ENCODE results near the gene PSMG4.

The PSMG4 gene

DNA sequence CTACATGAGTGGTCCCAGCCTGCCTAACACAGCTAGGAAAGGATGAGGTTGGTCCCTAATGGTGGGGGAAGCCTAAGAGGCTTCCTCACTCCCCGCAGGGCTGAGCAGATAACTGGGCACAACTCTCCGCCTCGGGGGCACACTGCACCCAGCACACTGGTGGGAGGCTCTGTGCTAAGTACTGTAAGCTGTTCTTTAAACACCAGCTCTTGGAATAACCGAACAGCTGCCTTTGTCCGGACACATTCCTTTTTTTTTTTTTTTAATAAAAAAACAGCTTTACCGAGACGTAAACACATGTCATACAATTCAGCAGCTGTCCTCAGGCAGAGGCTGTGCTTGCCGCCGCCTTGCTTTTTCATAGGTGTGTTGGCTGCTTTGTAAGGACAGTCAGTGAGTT lies 6.9 kb downstream of the PSMG4 start:
- peaks cover 3% of the 10 kb centered on the region for H3K4me1 ChIP-seq (ENCODE audit: low read depth, poor library complexity, severe bottlenecking)
- no peak overlapping the region for H3K9ac ChIP-seq
- H3K79me2 ChIP-seq (ENCODE audit: insufficient read depth, low read depth): peaks cover 49% of the 10 kb centered on the region
- no peaks in the 10 kb centered on the region for H3K27me3 ChIP-seq (ENCODE audit: insufficient read depth, low read depth)
- no peak overlapping the region for H3K27ac ChIP-seq
- no peaks in the 10 kb centered on the region for H4K20me1 ChIP-seq (ENCODE audit: insufficient read depth)
- no peak overlapping the region for H2AFZ ChIP-seq (ENCODE audit: low read depth)
- H3K4me2 ChIP-seq: no peak overlapping the region
- TF ChIP-seq, protein P1, sequence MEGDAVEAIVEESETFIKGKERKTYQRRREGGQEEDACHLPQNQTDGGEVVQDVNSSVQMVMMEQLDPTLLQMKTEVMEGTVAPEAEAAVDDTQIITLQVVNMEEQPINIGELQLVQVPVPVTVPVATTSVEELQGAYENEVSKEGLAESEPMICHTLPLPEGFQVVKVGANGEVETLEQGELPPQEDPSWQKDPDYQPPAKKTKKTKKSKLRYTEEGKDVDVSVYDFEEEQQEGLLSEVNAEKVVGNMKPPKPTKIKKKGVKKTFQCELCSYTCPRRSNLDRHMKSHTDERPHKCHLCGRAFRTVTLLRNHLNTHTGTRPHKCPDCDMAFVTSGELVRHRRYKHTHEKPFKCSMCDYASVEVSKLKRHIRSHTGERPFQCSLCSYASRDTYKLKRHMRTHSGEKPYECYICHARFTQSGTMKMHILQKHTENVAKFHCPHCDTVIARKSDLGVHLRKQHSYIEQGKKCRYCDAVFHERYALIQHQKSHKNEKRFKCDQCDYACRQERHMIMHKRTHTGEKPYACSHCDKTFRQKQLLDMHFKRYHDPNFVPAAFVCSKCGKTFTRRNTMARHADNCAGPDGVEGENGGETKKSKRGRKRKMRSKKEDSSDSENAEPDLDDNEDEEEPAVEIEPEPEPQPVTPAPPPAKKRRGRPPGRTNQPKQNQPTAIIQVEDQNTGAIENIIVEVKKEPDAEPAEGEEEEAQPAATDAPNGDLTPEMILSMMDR (conservative IDR thresholded peaks at IDR 0.05; ENCODE audit: low read depth, low read length): no peak
- no peak overlapping the region for H3K4me3 ChIP-seq (IDR thresholded peaks at IDR 0.05; ENCODE audit: insufficient read depth, low read depth, low read length)
- H3K36me3 ChIP-seq (ENCODE audit: insufficient read depth): no peaks in the 10 kb centered on the region

- Histone ChIP-seq H3K4me3 (IDR thresholded peaks at IDR 0.05; ENCODE audit: insufficient read depth, low read depth, low read length) (no peak overlapping the region), H3K27me3 (ENCODE audit: insufficient read depth, low read depth) (no peaks in the 10 kb centered on the region), H3K27ac (no peak overlapping the region), H2AFZ (ENCODE audit: low read depth) (no peak overlapping the region), H4K20me1 (ENCODE audit: insufficient read depth) (no peaks in the 10 kb centered on the region), H3K4me1 (ENCODE audit: low read depth, poor library complexity, severe bottlenecking) (no peaks in the 10 kb centered on the region), H3K9ac (no peak overlapping the region), H3K4me2 (no peak overlapping the region), H3K79me2 (ENCODE audit: insufficient read depth, low read depth) (peaks cover 44% of the 10 kb centered on the region), H3K36me3 (ENCODE audit: insufficient read depth) (no peaks in the 10 kb centered on the region)
- TF ChIP-seq, protein P1 (conservative IDR thresholded peaks at IDR 0.05; ENCODE audit: low read depth, low read length): no peak
Measured at GRCh38 chr6:3266170-3266569, 7.4 kb downstream of the PSMG4 start.

DNA sequence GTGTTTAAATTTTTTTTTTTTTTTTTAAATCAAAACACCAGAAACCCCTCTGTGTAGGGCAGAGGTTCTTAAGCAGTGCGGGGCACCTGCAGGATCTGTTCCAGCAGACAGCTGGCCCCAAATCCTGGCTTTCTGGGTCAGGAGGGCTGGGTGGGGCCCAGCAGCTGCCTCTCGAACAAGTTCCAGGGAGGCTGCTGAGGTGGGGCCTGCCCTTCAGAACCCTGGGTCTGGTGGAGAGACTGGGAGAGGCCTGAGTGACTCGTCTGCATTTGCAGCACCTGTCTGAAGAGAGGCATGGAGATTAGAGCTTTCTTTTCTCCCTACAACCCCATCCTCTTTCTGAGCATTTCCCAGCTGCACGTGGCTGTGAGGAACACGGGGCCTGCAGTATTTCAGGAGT lies 8.4 kb downstream of the PSMG4 start:
- Histone ChIP-seq H3K79me2 (ENCODE audit: insufficient read depth, low read depth) (peaks cover 34% of the 10 kb centered on the region), H3K4me3 (IDR thresholded peaks at IDR 0.05; ENCODE audit: insufficient read depth, low read depth, low read length) (no peak overlapping the region), H3K36me3 (ENCODE audit: insufficient read depth) (no peaks in the 10 kb centered on the region; the same call in 1 of the 2 replicates), H3K9ac (no peak overlapping the region), H3K4me1 (ENCODE audit: low read depth, poor library complexity, severe bottlenecking) (no peaks in the 10 kb centered on the region), H4K20me1 (ENCODE audit: insufficient read depth) (no peaks in the 10 kb centered on the region), H3K27me3 (ENCODE audit: insufficient read depth, low read depth) (no peaks in the 10 kb centered on the region), H3K27ac (no peak overlapping the region), H3K4me2 (no peak overlapping the region), H2AFZ (ENCODE audit: low read depth) (no peak overlapping the region)
- TF ChIP-seq, protein P1 (conservative IDR thresholded peaks at IDR 0.05; ENCODE audit: low read depth, low read length): no peak

GRCh38 chr6:3268680-3269079 lies 9.9 kb downstream of the PSMG4 start:
- no peaks in the 10 kb centered on the region for H3K4me1 ChIP-seq (ENCODE audit: low read depth, poor library complexity, severe bottlenecking)
- H3K4me3 ChIP-seq (IDR thresholded peaks at IDR 0.05; ENCODE audit: insufficient read depth, low read depth, low read length): no peak overlapping the region
- peaks cover 21% of the 10 kb centered on the region; the same call in 1 of the 2 replicates for H3K79me2 ChIP-seq (ENCODE audit: insufficient read depth, low read depth)
- H3K4me2 ChIP-seq: no peak overlapping the region
- H3K27me3 ChIP-seq (ENCODE audit: insufficient read depth, low read depth): no peaks in the 10 kb centered on the region
- no peaks in the 10 kb centered on the region; the same call in 1 of the 2 replicates for H3K36me3 ChIP-seq (ENCODE audit: insufficient read depth)
- no peak overlapping the region for H3K9ac ChIP-seq
- TF ChIP-seq, protein P1 (conservative IDR thresholded peaks at IDR 0.05; ENCODE audit: low read depth, low read length): no peak
- no peak overlapping the region for H2AFZ ChIP-seq (ENCODE audit: low read depth)
- no peaks in the 10 kb centered on the region for H4K20me1 ChIP-seq (ENCODE audit: insufficient read depth)
- H3K27ac ChIP-seq: no peak overlapping the region
